OCI-LY3 (cell line): ENCODE measurements around the gene PYCR2.
"Not testable (repeated sequence)": the region's sequence is repeated elsewhere in the genome, so short reads cannot be mapped to it uniquely, and the experiment has no call there.

Source experiments
- H2AFZ ChIP-seq: fragments of 200-600, 300-600 bp; shearing (Covaris generic); 2 replicates; pipeline ENCODE4 v1.6.0; 2014; ENCODE audit warnings: antibody characterized with exemption, low read depth, low read length
- H3K27ac ChIP-seq: fragments of 200-600, 300-600 bp; sonication (generic); 2 replicates; pipeline ENCODE4 v1.5.1; 2014; ENCODE audit warnings: mild to moderate bottlenecking, low read length, moderate library complexity, mixed read lengths
- H3K27me3 ChIP-seq: fragments of 200-600, 300-600 bp; sonication (generic); 2 replicates; pipeline ENCODE4 v1.6.1; 2014; ENCODE audit warnings: low read depth, low read length, mixed read lengths
- H3K36me3 ChIP-seq: fragments of 200-600, 300-600 bp; sonication (generic); replicated peaks from 2 replicates; pipeline ENCODE3; 2014; ENCODE audit warnings: low read depth, low read length, mixed read lengths
- H3K4me1 ChIP-seq: fragments of 300-600, 200-600 bp; sonication (generic); 2 replicates; pipeline ENCODE4 v1.6.1; 2014; ENCODE audit warnings: low read length, mixed read lengths
- H3K4me2 ChIP-seq: fragments of 200-600, 300-600 bp; sonication (generic); 2 replicates; pipeline ENCODE4 v1.6.1; 2014; ENCODE audit warnings: low read length, mixed read lengths
- H3K4me3 ChIP-seq: fragments of 300-600, 200-600 bp; sonication (generic); 2 replicates; pipeline ENCODE4 v1.5.1; 2014; ENCODE audit warnings: antibody characterized with exemption, mild to moderate bottlenecking, low read length, moderate library complexity
- H3K79me2 ChIP-seq: fragments of 300-600, 200-600 bp; shearing (Covaris generic); 2 replicates; pipeline ENCODE4 v1.6.1; 2014; ENCODE audit warnings: mild to moderate bottlenecking, low read length, mixed read lengths
- H3K9ac ChIP-seq: fragments of 300-600, 200-600 bp; shearing (Covaris generic); 2 replicates; pipeline ENCODE4 v1.6.0; 2014; ENCODE audit warnings: mild to moderate bottlenecking, low read length, moderate library complexity
- H3K9me3 ChIP-seq: fragments of 200-600, 300-600 bp; shearing (Covaris generic); 2 replicates; pipeline ENCODE4 v1.6.1; 2014; ENCODE audit warnings: low read length, mixed read lengths; ENCODE audit not compliant: insufficient read depth
- H4K20me1 ChIP-seq: fragments of 200-600, 300-600 bp; sonication (generic); 2 replicates; pipeline ENCODE4 v1.6.1; 2016; ENCODE audit warnings: low read length, mixed read lengths; ENCODE audit not compliant: insufficient read depth
- EZH2phosphoT487 ChIP-seq: fragments of 200-600 bp; shearing (Covaris generic); IDR thresholded peaks from 2 replicates; pipeline ENCODE4 v1.6.1; 2018; ENCODE audit warnings: antibody characterized with exemption, mixed run types, low read depth
- TF ChIP-seq, protein P1 (sequence below): fragments of 200-600, 300-600 bp; sonication (generic); IDR thresholded peaks from 2 replicates; pipeline ENCODE4 v1.5.1; 2014; ENCODE audit warnings: antibody characterized with exemption, low read length, low read depth

Gene PYCR2

DNA sequence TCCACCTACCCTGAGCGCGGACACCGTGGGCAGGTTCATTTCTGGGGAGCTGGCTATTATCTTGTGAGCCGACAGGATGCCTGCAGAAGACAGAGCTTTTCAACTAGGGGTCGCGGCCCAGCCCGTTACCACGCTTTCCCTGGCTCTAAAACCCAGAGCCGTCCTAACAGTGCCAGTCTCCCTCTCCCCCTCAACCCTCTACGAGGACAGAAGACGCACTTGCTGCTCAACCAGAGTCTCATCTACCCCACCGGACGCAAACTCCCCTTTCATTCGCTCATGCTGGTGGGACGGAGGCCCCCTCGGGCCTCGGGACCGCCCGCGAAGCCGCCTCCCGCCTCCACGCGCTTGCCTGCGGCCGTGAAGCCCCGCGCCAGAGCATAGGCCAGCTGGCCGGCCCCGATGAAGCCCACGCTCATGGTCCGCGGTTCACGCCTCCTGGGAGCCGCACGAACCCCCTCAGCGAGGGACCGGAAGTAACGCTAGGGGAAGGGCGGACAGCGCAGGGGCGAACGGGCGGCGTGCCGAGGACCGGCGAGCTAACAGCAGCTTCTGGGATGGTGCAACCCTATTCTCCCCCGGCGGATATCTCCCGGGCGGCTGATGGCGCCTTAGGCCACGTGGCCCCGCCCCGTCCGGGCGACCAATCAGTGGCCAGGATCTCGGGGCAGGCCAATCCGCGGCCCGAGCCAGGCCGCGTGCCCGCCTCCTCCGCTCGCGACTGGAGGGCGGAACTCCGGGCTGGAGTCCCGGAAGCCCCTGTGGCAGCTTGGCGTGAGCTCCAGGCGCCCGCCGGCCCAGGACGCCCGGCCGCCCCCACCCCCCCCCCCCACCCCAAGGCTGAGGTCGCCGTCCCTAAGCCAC lies at the start of gene PYCR2:
TSS of gene PYCR2 (minus strand) at position 559 of the 864 bp plus-strand sequence. CDS start at position 419, 140 bp downstream.
- peaks cover 20% of the 10 kb centered on the region for H4K20me1 ChIP-seq
- H3K79me2 ChIP-seq: peaks cover 42% of the 10 kb centered on the region
- H3K4me3 ChIP-seq: peak within 1 kb of the TSS; percentile 92
- H3K9ac ChIP-seq: peak within 1 kb of the TSS; percentile 93
- peak within 1 kb of the TSS; percentile 86 for H3K27ac ChIP-seq
- no peaks in the 10 kb centered on the region for H3K9me3 ChIP-seq
- H3K36me3 ChIP-seq: peaks cover 32% of the 10 kb centered on the region
- TF ChIP-seq, protein P1, sequence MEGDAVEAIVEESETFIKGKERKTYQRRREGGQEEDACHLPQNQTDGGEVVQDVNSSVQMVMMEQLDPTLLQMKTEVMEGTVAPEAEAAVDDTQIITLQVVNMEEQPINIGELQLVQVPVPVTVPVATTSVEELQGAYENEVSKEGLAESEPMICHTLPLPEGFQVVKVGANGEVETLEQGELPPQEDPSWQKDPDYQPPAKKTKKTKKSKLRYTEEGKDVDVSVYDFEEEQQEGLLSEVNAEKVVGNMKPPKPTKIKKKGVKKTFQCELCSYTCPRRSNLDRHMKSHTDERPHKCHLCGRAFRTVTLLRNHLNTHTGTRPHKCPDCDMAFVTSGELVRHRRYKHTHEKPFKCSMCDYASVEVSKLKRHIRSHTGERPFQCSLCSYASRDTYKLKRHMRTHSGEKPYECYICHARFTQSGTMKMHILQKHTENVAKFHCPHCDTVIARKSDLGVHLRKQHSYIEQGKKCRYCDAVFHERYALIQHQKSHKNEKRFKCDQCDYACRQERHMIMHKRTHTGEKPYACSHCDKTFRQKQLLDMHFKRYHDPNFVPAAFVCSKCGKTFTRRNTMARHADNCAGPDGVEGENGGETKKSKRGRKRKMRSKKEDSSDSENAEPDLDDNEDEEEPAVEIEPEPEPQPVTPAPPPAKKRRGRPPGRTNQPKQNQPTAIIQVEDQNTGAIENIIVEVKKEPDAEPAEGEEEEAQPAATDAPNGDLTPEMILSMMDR: no peak
- no peak for TF ChIP-seq EZH2phosphoT487
- H3K4me1 ChIP-seq: peaks cover 38% of the 10 kb centered on the region
- H2AFZ ChIP-seq: peak within 1 kb of the TSS; percentile 56; the same call in 1 of the 2 replicates
- no peaks in the 10 kb centered on the region for H3K27me3 ChIP-seq
- H3K4me2 ChIP-seq: peak within 1 kb of the TSS; percentile 93

DNA sequence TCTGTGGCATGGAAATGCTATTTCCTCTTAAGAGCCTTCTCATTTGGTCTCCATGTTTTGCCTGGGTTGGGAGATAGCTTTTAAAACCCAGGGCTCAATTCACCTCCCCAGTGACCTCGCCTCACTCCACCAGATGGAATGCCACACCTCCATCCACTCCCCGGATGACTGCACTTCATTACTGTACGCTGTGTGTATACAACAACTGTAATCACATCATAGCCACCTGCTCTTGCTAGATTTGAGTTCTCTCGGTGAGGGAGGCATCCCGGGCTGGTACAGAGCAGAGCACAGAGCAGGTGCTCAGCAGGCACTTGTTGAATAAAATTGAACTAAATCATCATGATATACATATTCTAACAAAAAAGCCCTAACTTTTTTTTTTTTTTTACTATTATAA lies 49.1 kb upstream of the PYCR2 start:
- Histone ChIP-seq H3K79me2 (no peaks in the 10 kb centered on the region), H2AFZ (no peak overlapping the region), H4K20me1 (no peaks in the 10 kb centered on the region), H3K27ac (no peak overlapping the region), H3K4me1 (no peaks in the 10 kb centered on the region), H3K9me3 (no peaks in the 10 kb centered on the region), H3K4me2 (no peak overlapping the region), H3K4me3 (no peak overlapping the region), H3K36me3 (no peaks in the 10 kb centered on the region), H3K27me3 (no peaks in the 10 kb centered on the region), H3K9ac (no peak overlapping the region)
- TF ChIP-seq, protein P1: no peak
- no peak for TF ChIP-seq EZH2phosphoT487

DNA sequence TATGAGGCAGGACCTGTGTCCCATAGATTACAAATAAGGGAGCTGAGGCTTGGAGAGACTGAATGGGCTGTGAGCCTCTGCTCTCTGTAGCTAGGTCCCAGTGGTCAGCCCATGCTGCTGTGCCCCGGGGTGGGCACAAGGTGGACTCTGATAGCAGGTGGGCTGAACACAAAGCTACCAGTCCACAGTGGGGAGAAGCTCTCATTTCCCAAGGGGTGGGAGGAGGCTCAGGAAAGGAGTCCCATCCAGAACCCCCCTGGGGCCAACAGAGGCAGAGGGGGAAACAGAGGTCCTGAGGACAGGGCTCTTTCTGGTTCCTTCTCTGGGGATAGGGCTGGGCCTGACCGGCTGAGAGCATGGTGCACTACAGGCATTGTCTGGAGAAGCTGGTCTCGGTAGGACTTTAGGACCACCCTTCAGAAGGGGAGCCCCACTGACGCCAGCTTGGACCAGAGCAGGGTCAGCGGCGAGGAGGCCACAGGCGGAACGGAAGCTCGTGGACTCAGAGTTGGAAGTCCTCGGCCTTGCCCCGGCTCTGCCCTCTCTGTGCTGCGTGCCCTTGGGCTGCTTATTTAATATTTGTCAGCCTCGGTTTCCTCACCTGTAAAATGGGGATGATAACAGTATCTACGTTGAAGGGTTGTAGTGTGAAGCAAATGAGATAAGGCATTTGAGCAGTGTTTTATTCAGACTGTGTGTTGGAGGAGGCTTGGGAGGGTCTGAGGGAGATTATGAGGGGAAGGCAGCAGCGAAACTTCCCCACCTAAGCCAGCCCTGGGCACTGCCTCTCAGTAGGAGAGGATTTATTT lies 48.5 kb upstream of the PYCR2 start:
- H2AFZ ChIP-seq: no peak overlapping the region
- H3K9ac ChIP-seq: no peak overlapping the region
- H3K9me3 ChIP-seq: no peaks in the 10 kb centered on the region
- TF ChIP-seq, protein P1: no peak
- TF ChIP-seq EZH2phosphoT487: no peak
- no peaks in the 10 kb centered on the region for H3K27me3 ChIP-seq
- no peaks in the 10 kb centered on the region for H3K36me3 ChIP-seq
- H3K4me3 ChIP-seq: no peak overlapping the region
- H4K20me1 ChIP-seq: no peaks in the 10 kb centered on the region
- H3K79me2 ChIP-seq: no peaks in the 10 kb centered on the region
- H3K4me2 ChIP-seq: no peak overlapping the region
- no peak overlapping the region for H3K27ac ChIP-seq
- H3K4me1 ChIP-seq: no peaks in the 10 kb centered on the region

DNA sequence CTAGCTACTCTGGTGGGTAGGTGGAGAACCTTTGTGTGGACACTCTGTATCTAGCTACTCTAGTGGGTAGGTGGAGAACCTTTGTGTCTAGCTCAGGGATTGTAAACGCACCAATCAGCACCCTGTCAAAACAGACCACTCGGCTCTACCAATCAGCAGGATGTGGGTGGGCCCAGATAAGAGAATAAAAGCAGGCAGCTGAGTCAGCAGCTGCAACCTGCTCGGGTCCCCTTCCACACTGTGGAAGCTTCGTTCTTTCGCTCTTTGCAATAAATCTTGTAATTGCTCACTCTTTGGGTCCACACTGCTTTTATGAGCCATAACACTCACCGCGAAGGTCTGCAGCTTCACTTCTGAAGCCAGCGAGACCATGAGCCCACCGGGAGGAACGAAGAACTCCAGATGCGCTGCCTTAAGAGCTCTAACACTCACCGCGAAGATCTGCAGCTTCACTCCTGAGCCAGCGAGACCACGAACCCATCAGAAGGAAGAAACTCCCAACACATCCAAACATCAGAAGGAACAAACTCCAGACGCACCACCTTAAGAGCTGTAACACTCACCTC lies 46.6 kb upstream of the PYCR2 start:
- H3K36me3 ChIP-seq, H3K27me3 ChIP-seq, H3K4me1 ChIP-seq, H2AFZ ChIP-seq, H3K4me3 ChIP-seq, H3K9me3 ChIP-seq, H3K27ac ChIP-seq, H3K4me2 ChIP-seq, H3K79me2 ChIP-seq, H3K9ac ChIP-seq, H4K20me1 ChIP-seq: not testable (repeated sequence)

DNA sequence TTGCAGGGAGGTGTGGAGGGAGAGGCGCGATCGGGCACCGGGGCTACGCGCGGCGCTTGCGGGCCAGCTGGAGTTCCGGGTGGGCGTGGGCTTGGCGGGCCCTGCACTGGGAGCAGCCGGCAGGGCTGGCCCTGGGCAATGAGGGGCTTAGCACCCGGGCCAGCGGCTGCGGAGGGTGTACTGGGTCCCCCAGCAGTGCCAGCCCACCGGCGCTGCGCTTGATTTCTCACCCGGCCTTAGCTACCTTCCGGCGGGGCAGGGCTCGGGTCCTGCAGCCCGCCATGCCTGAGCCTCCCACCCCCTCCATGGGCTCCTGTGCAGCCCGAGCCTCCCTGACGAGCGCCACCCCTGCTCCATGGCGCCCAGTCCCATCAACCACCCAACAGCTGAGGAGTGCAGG lies 45.7 kb upstream of the PYCR2 start:
- not testable (repeated sequence) for H3K27me3 ChIP-seq, H4K20me1 ChIP-seq, H3K4me1 ChIP-seq, H3K27ac ChIP-seq, H3K36me3 ChIP-seq, H3K79me2 ChIP-seq, H2AFZ ChIP-seq, H3K9me3 ChIP-seq, H3K9ac ChIP-seq, H3K4me3 ChIP-seq, H3K4me2 ChIP-seq
